Neural cell (in vitro differentiated cells): ENCODE results near the gene FRMPD4. TPM values are rescaled to one million over a fixed set of nuclear protein-coding genes. Genes with fewer than 3 reads are reported as not detected.

Experiments used
- H2AFZ ChIP-seq: fragments of 200-600, 300-800 bp; sonication (generic), shearing (Covaris generic); 2 replicates; pipeline ENCODE4 v1.6.0; 2014; ENCODE audit warnings: low read depth, mild to moderate bottlenecking, antibody characterized with exemption, low read length, moderate library complexity
- H3F3A ChIP-seq: fragments of 200-600 bp; shearing (Covaris generic); 2 replicates; pipeline ENCODE4 v1.6.1; 2016; ENCODE audit warnings: mild to moderate bottlenecking, moderate library complexity, mixed read lengths, antibody characterized with exemption, low read length; ENCODE audit not compliant: insufficient read depth, poor library complexity, severe bottlenecking
- H3K27ac ChIP-seq: fragments of 200-600, 300-800 bp; sonication (generic), shearing (Covaris generic); 2 replicates; pipeline ENCODE4 v1.5.1; 2014; ENCODE audit warnings: mild to moderate bottlenecking, low read length, moderate library complexity
- H3K27me3 ChIP-seq: fragments of 300-800, 200-600 bp; sonication (generic), shearing (Covaris generic); 2 replicates; pipeline ENCODE4 v1.6.0; 2014; ENCODE audit warnings: mild to moderate bottlenecking, low read depth, low read length, moderate library complexity; ENCODE audit not compliant: insufficient read depth
- H3K36me3 ChIP-seq: fragments of 300-800, 200-600 bp; sonication (generic), shearing (Covaris generic); 2 replicates; pipeline ENCODE4 v1.5.1; 2014; ENCODE audit warnings: mild to moderate bottlenecking, antibody characterized with exemption, low read length, moderate library complexity; ENCODE audit not compliant: insufficient read depth
- H3K4me2 ChIP-seq: fragments of 300-800, 200-600 bp; sonication (generic), shearing (Covaris generic); 2 replicates; pipeline ENCODE4 v1.6.0; 2014; ENCODE audit warnings: mild to moderate bottlenecking, low read length
- H3K4me3 ChIP-seq: fragments of 300-800, 200-600 bp; sonication (generic), shearing (Covaris generic); 2 replicates; pipeline ENCODE4 v1.5.1; 2014; ENCODE audit warnings: mild to moderate bottlenecking, low read length, moderate library complexity
- H3K79me2 ChIP-seq: fragments of 200-600 bp; shearing (Covaris generic); replicated peaks from 2 replicates; pipeline ENCODE4 v1.6.0; 2014; ENCODE audit warnings: mild to moderate bottlenecking, low read length, moderate library complexity; ENCODE audit not compliant: insufficient read depth
- H3K9ac ChIP-seq: fragments of 300-800, 200-600 bp; sonication (generic), shearing (Covaris generic); 2 replicates; pipeline ENCODE4 v1.6.1; 2016; ENCODE audit warnings: mild to moderate bottlenecking, low read length, mixed read lengths
- H3K9me2 ChIP-seq: fragments of 200-600 bp; shearing (Covaris generic); 2 replicates; pipeline ENCODE4 v1.6.1; 2016; ENCODE audit warnings: mild to moderate bottlenecking, low read length, mixed read lengths; ENCODE audit not compliant: insufficient read depth
- H3K9me3 ChIP-seq: fragments of 200-600, 300-800 bp; sonication (generic), shearing (Covaris generic); 2 replicates; pipeline ENCODE4 v1.6.1; 2016; ENCODE audit warnings: mild to moderate bottlenecking, mixed run types, low read length, moderate library complexity, mixed read lengths
- H4K20me1 ChIP-seq: fragments of 200-600 bp; shearing (Covaris generic); 2 replicates; pipeline ENCODE4 v1.6.1; 2016; ENCODE audit warnings: mild to moderate bottlenecking, mixed run types; ENCODE audit not compliant: insufficient read depth
- EP300 ChIP-seq: fragments of 450-650 bp; conservative IDR thresholded peaks from 2 replicates; pipeline ENCODE4 v1.6.1; 2014; ENCODE audit warnings: antibody characterized with exemption, mild to moderate bottlenecking, moderate library complexity; ENCODE audit not compliant: poor library complexity, severe bottlenecking
- EZH2 ChIP-seq: fragments of 200-600, 300-800 bp; shearing (Covaris generic), sonication (generic); IDR thresholded peaks from 2 replicates; pipeline ENCODE4 v1.6.1; 2014; ENCODE audit warnings: antibody characterized with exemption, low read length, borderline replicate concordance, mild to moderate bottlenecking; ENCODE audit not compliant: insufficient read depth, poor library complexity, severe bottlenecking
- MXI1 ChIP-seq: fragments of 450-650 bp; conservative IDR thresholded peaks from 2 replicates; pipeline ENCODE4 v1.6.1; 2014; ENCODE audit warnings: antibody characterized with exemption, mild to moderate bottlenecking; ENCODE audit not compliant: poor library complexity, severe bottlenecking
- POLR2AphosphoS5 ChIP-seq: IDR thresholded peaks from 2 replicates; pipeline ENCODE4 v1.6.1; 2012
- RAD21 ChIP-seq: fragments of 450-650 bp; conservative IDR thresholded peaks from 2 replicates; pipeline ENCODE4 v1.6.1; 2014; ENCODE audit warnings: antibody characterized with exemption, mild to moderate bottlenecking, moderate library complexity
- SMC3 ChIP-seq: fragments of 450-650 bp; conservative IDR thresholded peaks from 2 replicates; pipeline ENCODE4 v1.6.1; 2014; ENCODE audit warnings: antibody characterized with exemption, mild to moderate bottlenecking, moderate library complexity; ENCODE audit not compliant: poor library complexity
- TAF1 ChIP-seq: IDR thresholded peaks from 2 replicates; pipeline ENCODE4 v1.6.1; 2012; ENCODE audit warnings: low read depth
- polyA plus RNA-seq: library from polyadenylated mRNA; depleted of rRNA; stranded (reverse); fragments of >200 nt; gene quantifications from 2 replicates; pipeline ENCODE4 v1.2.3, GENCODE V29; 2014
- TF ChIP-seq, protein P1 (sequence below): fragments of 450-650 bp; IDR thresholded peaks from 2 replicates; pipeline ENCODE4 v1.5.1; 2014; ENCODE audit warnings: antibody characterized with exemption, mild to moderate bottlenecking, moderate library complexity; ENCODE audit not compliant: poor library complexity, severe bottlenecking
- TF ChIP-seq, protein P2 (sequence below): IDR thresholded peaks from 2 replicates; pipeline ENCODE4 v1.6.1; 2012; ENCODE audit warnings: borderline replicate concordance

FRMPD4 gene
- polyA plus RNA-seq, 1 donor from 2014 or later: 1.2 TPM

DNA sequence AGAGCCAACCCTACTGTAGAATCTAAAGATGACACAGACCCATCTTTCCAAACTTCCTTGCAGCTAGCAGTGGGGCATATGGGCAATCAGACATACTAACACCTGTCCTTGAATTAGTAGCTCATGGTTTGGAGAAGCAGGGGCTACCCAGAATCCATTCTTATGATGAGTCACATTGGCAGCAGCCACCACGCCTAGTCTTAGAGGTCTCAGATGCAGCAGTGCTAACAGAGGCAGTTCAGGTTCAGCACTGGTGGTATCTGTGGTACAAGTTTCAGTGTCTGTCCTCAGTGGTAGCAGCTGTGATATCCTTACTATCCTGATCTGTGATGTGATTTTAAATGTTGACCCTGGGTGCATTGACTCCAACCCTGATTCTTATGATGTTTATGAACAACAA, 68.1 kb downstream of the FRMPD4 start:
- H4K20me1 ChIP-seq: no peaks in the 10 kb centered on the region
- no peaks in the 10 kb centered on the region for H3K9me3 ChIP-seq
- H2AFZ ChIP-seq: no peak overlapping the region
- TF ChIP-seq RAD21: no peak
- no peak for TF ChIP-seq MXI1
- TF ChIP-seq, protein P1, sequence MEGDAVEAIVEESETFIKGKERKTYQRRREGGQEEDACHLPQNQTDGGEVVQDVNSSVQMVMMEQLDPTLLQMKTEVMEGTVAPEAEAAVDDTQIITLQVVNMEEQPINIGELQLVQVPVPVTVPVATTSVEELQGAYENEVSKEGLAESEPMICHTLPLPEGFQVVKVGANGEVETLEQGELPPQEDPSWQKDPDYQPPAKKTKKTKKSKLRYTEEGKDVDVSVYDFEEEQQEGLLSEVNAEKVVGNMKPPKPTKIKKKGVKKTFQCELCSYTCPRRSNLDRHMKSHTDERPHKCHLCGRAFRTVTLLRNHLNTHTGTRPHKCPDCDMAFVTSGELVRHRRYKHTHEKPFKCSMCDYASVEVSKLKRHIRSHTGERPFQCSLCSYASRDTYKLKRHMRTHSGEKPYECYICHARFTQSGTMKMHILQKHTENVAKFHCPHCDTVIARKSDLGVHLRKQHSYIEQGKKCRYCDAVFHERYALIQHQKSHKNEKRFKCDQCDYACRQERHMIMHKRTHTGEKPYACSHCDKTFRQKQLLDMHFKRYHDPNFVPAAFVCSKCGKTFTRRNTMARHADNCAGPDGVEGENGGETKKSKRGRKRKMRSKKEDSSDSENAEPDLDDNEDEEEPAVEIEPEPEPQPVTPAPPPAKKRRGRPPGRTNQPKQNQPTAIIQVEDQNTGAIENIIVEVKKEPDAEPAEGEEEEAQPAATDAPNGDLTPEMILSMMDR: no peak
- TF ChIP-seq POLR2AphosphoS5: no peak
- TF ChIP-seq EZH2: no peak
- no peak for TF ChIP-seq SMC3
- TF ChIP-seq EP300: no peak
- no peak for TF ChIP-seq TAF1
- TF ChIP-seq, protein P2, sequence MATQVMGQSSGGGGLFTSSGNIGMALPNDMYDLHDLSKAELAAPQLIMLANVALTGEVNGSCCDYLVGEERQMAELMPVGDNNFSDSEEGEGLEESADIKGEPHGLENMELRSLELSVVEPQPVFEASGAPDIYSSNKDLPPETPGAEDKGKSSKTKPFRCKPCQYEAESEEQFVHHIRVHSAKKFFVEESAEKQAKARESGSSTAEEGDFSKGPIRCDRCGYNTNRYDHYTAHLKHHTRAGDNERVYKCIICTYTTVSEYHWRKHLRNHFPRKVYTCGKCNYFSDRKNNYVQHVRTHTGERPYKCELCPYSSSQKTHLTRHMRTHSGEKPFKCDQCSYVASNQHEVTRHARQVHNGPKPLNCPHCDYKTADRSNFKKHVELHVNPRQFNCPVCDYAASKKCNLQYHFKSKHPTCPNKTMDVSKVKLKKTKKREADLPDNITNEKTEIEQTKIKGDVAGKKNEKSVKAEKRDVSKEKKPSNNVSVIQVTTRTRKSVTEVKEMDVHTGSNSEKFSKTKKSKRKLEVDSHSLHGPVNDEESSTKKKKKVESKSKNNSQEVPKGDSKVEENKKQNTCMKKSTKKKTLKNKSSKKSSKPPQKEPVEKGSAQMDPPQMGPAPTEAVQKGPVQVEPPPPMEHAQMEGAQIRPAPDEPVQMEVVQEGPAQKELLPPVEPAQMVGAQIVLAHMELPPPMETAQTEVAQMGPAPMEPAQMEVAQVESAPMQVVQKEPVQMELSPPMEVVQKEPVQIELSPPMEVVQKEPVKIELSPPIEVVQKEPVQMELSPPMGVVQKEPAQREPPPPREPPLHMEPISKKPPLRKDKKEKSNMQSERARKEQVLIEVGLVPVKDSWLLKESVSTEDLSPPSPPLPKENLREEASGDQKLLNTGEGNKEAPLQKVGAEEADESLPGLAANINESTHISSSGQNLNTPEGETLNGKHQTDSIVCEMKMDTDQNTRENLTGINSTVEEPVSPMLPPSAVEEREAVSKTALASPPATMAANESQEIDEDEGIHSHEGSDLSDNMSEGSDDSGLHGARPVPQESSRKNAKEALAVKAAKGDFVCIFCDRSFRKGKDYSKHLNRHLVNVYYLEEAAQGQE: no peak
- H3K4me2 ChIP-seq: no peak overlapping the region
- H3K36me3 ChIP-seq: no peaks in the 10 kb centered on the region
- H3K4me3 ChIP-seq: no peak overlapping the region
- H3K9me2 ChIP-seq: no peaks in the 10 kb centered on the region
- H3K9ac ChIP-seq: no peak overlapping the region
- no peaks in the 10 kb centered on the region for H3K79me2 ChIP-seq
- H3F3A ChIP-seq: no peaks in the 10 kb centered on the region
- H3K27ac ChIP-seq: no peak overlapping the region
- no peaks in the 10 kb centered on the region for H3K27me3 ChIP-seq

DNA sequence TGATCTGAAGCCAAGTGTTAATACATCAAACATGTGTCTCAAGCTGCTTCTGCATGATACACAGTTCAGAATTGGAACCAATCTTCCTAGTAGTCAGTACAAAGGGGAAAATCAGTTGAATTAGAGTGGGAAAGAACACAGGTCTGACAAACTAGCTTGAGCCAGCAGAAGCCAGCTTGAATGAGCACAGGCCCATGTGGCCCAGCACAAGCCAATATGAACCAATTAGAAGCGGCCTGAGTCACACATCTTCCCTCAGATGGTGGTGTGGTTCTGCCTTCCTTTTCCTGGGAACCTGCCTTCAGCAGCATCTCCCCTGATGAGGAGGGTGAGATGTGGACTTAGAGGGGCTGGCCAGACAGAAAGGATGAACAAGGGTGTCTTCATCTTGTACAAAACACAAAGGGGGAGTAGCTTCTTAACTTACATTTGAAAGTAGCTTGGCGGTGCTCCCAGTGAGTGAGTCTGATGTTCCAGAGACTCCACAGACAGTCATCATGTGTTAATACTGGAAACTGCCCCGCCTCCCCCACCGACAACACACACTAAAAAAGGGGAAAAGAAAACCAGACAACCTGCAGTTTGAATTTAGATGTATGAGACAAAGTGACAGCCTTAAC, 72.0 kb downstream of the FRMPD4 start:
- Histone ChIP-seq H3K27me3 (no peaks in the 10 kb centered on the region), H3K9ac (no peak overlapping the region), H3K79me2 (no peaks in the 10 kb centered on the region), H3K4me2 (no peak overlapping the region), H3K9me3 (no peaks in the 10 kb centered on the region), H3K36me3 (no peaks in the 10 kb centered on the region), H4K20me1 (no peaks in the 10 kb centered on the region), H3F3A (no peaks in the 10 kb centered on the region), H3K9me2 (no peaks in the 10 kb centered on the region), H2AFZ (no peak overlapping the region), H3K4me3 (no peak overlapping the region), H3K27ac (no peak overlapping the region)
- TF ChIP-seq MXI1: no peak
- TF ChIP-seq, protein P2: no peak
- TF ChIP-seq TAF1: no peak
- TF ChIP-seq POLR2AphosphoS5: no peak
- TF ChIP-seq RAD21: no peak
- no peak for TF ChIP-seq SMC3
- TF ChIP-seq, protein P1: no peak
- no peak for TF ChIP-seq EP300
- TF ChIP-seq EZH2: no peak
